ENCODE results near the gene SMAD9. TPM values are rescaled to one million over a fixed set of nuclear protein-coding genes. Genes with fewer than 3 reads are reported as not detected.

Gene SMAD9
- total and polyA plus RNA-seq, 2 of the 13 experiments (the other 11 are each of a cell fraction or from before 2014, with no cell fraction given), result 4.2 to 7.7 TPM

DNA sequence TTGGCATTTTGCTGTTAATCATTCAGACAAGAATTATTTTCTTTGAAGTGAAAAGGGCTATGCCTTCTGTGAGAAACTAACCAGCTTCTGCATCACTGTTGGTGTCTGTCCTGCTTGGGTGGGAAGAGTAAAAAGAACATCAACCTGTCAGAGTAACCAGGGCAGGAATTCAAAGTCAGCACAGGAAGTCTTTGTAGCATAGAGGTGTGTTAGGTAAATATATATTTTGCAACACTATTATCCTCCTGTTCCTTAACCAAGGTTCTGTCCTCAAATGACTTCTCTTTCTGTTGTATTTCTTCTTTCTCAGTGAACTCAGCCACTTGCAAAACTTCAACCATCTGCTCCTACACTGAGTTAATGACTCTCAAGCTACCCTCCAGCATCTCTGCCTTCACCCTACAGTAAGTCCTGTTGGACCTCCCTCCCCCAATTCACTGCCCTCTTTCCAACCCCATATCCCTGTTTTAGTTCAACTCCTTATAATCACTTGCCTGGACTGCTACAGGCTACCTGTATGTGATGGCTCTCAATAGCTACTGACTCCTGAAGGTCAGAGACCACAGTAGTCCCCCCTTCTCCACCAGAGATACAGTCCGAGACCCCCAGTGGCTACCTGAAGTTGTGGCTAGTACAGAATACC, 49.9 kb downstream of the SMAD9 start (continued):
- TF ChIP-seq MED13 (CRISPR knock-in tag; IDR thresholded peaks at IDR 0.05) (0 out of 2 replicates have a peak, but pooled peaks have one; percentile 37), RFXAP (CRISPR knock-in tag; IDR thresholded peaks at IDR 0.05; ENCODE audit: borderline replicate concordance) (no peak), KLF13 (CRISPR knock-in tag; IDR thresholded peaks at IDR 0.05) (no peak), RELA (CRISPR knock-in tag; IDR thresholded peaks at IDR 0.05) (no peak), ZNF850 (CRISPR knock-in tag; conservative IDR thresholded peaks at IDR 0.05) (no peak), SSRP1 (CRISPR knock-in tag; IDR thresholded peaks at IDR 0.05) (no peak), ZNF83 (CRISPR knock-in tag; IDR thresholded peaks at IDR 0.05; ENCODE audit: borderline replicate concordance) (no peak), ZKSCAN1 (IDR thresholded peaks at IDR 0.05; ENCODE audit: low read length) (no peak), RARG (CRISPR knock-in tag; IDR thresholded peaks at IDR 0.05; ENCODE audit: low read depth) (no peak)
- TF ChIP-seq, protein P1, sequence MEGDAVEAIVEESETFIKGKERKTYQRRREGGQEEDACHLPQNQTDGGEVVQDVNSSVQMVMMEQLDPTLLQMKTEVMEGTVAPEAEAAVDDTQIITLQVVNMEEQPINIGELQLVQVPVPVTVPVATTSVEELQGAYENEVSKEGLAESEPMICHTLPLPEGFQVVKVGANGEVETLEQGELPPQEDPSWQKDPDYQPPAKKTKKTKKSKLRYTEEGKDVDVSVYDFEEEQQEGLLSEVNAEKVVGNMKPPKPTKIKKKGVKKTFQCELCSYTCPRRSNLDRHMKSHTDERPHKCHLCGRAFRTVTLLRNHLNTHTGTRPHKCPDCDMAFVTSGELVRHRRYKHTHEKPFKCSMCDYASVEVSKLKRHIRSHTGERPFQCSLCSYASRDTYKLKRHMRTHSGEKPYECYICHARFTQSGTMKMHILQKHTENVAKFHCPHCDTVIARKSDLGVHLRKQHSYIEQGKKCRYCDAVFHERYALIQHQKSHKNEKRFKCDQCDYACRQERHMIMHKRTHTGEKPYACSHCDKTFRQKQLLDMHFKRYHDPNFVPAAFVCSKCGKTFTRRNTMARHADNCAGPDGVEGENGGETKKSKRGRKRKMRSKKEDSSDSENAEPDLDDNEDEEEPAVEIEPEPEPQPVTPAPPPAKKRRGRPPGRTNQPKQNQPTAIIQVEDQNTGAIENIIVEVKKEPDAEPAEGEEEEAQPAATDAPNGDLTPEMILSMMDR (CRISPR knock-in tag; IDR thresholded peaks at IDR 0.05), result no peak
- TF ChIP-seq, protein P2, sequence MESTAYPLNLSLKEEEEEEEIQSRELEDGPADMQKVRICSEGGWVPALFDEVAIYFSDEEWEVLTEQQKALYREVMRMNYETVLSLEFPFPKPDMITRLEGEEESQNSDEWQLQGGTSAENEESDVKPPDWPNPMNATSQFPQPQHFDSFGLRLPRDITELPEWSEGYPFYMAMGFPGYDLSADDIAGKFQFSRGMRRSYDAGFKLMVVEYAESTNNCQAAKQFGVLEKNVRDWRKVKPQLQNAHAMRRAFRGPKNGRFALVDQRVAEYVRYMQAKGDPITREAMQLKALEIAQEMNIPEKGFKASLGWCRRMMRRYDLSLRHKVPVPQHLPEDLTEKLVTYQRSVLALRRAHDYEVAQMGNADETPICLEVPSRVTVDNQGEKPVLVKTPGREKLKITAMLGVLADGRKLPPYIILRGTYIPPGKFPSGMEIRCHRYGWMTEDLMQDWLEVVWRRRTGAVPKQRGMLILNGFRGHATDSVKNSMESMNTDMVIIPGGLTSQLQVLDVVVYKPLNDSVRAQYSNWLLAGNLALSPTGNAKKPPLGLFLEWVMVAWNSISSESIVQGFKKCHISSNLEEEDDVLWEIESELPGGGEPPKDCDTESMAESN (CRISPR knock-in tag; conservative IDR thresholded peaks at IDR 0.05), result 0 out of 2 replicates have a peak, but pooled peaks have one; percentile 27
- TF ChIP-seq, protein P3, sequence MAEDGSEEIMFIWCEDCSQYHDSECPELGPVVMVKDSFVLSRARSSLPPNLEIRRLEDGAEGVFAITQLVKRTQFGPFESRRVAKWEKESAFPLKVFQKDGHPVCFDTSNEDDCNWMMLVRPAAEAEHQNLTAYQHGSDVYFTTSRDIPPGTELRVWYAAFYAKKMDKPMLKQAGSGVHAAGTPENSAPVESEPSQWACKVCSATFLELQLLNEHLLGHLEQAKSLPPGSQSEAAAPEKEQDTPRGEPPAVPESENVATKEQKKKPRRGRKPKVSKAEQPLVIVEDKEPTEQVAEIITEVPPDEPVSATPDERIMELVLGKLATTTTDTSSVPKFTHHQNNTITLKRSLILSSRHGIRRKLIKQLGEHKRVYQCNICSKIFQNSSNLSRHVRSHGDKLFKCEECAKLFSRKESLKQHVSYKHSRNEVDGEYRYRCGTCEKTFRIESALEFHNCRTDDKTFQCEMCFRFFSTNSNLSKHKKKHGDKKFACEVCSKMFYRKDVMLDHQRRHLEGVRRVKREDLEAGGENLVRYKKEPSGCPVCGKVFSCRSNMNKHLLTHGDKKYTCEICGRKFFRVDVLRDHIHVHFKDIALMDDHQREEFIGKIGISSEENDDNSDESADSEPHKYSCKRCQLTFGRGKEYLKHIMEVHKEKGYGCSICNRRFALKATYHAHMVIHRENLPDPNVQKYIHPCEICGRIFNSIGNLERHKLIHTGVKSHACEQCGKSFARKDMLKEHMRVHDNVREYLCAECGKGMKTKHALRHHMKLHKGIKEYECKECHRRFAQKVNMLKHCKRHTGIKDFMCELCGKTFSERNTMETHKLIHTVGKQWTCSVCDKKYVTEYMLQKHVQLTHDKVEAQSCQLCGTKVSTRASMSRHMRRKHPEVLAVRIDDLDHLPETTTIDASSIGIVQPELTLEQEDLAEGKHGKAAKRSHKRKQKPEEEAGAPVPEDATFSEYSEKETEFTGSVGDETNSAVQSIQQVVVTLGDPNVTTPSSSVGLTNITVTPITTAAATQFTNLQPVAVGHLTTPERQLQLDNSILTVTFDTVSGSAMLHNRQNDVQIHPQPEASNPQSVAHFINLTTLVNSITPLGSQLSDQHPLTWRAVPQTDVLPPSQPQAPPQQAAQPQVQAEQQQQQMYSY (CRISPR knock-in tag; IDR thresholded peaks at IDR 0.05), result no peak
- TF ChIP-seq, protein P4, sequence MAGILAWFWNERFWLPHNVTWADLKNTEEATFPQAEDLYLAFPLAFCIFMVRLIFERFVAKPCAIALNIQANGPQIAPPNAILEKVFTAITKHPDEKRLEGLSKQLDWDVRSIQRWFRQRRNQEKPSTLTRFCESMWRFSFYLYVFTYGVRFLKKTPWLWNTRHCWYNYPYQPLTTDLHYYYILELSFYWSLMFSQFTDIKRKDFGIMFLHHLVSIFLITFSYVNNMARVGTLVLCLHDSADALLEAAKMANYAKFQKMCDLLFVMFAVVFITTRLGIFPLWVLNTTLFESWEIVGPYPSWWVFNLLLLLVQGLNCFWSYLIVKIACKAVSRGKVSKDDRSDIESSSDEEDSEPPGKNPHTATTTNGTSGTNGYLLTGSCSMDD (CRISPR knock-in tag; IDR thresholded peaks at IDR 0.05), result no peak
- TF ChIP-seq, protein P5, sequence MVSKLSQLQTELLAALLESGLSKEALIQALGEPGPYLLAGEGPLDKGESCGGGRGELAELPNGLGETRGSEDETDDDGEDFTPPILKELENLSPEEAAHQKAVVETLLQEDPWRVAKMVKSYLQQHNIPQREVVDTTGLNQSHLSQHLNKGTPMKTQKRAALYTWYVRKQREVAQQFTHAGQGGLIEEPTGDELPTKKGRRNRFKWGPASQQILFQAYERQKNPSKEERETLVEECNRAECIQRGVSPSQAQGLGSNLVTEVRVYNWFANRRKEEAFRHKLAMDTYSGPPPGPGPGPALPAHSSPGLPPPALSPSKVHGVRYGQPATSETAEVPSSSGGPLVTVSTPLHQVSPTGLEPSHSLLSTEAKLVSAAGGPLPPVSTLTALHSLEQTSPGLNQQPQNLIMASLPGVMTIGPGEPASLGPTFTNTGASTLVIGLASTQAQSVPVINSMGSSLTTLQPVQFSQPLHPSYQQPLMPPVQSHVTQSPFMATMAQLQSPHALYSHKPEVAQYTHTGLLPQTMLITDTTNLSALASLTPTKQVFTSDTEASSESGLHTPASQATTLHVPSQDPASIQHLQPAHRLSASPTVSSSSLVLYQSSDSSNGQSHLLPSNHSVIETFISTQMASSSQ (IDR thresholded peaks at IDR 0.05; ENCODE audit: low read depth), result no peak
- TF ChIP-seq, protein P5 (CRISPR knock-in tag; IDR thresholded peaks at IDR 0.05; ENCODE audit: borderline replicate concordance), result no peak

Data from HepG2 (cell line).